ENCODE measurements around the gene KCND2. TPM values are rescaled to one million over a fixed set of nuclear protein-coding genes. Genes with fewer than 3 reads are reported as not detected.

Gene KCND2
- total and polyA plus RNA-seq, 2 experiments from 2014 or later, result 0.45 to 2.2 TPM

- no peaks in the 10 kb centered on the region for H3K4me1 ChIP-seq (ENCODE audit: low read depth)
- no peak overlapping the region for H3K27ac ChIP-seq
- no peak for TF ChIP-seq CTCF (IDR thresholded peaks at IDR 0.05; ENCODE audit: low read depth, low read length)
- no peak for DNase-seq (ENCODE audit: low read depth in 1 of 2, low spot score in 1 of 2)
- H3K4me3 ChIP-seq, result no peak overlapping the region
- no peaks in the 10 kb centered on the region for H3K36me3 ChIP-seq
- H3K27me3 ChIP-seq, result no peaks in the 10 kb centered on the region
- no peaks in the 10 kb centered on the region for H3K9me3 ChIP-seq (ENCODE audit: low read depth)
These were observed 125.5 kb downstream of the KCND2 start for GRCh38 chr7:120398284-120399000.

- no peaks in the 10 kb centered on the region for H3K9me3 ChIP-seq (ENCODE audit: low read depth)
- no peak for TF ChIP-seq CTCF (IDR thresholded peaks at IDR 0.05; ENCODE audit: low read depth, low read length)
These were observed 128.0 kb downstream of the KCND2 start for GRCh38 chr7:120400806-120401455.

GRCh38 chr7:120402079-120402767, 129.2 kb downstream of the KCND2 start:
- Histone ChIP-seq H3K9me3 (ENCODE audit: low read depth) (no peaks in the 10 kb centered on the region), H3K4me3 (no peak overlapping the region), H3K27me3 (no peaks in the 10 kb centered on the region), H3K27ac (no peak overlapping the region), H3K36me3 (no peaks in the 10 kb centered on the region), H3K4me1 (ENCODE audit: low read depth) (no peaks in the 10 kb centered on the region)
- TF ChIP-seq CTCF (IDR thresholded peaks at IDR 0.05; ENCODE audit: low read depth, low read length), result no peak
- DNase-seq (ENCODE audit: low read depth in 1 of 2, low spot score in 1 of 2), result peak in 1 of 2 donors; percentile 34

More at GRCh38 chr7:120400806-120401455, 128.0 kb downstream of the KCND2 start:
- DNase-seq (ENCODE audit: low read depth in 1 of 2, low spot score in 1 of 2), result no peak
- H3K27me3 ChIP-seq, result no peaks in the 10 kb centered on the region
- no peak overlapping the region for H3K27ac ChIP-seq
- H3K36me3 ChIP-seq, result no peaks in the 10 kb centered on the region
- no peak overlapping the region for H3K4me3 ChIP-seq
- H3K4me1 ChIP-seq (ENCODE audit: low read depth), result no peaks in the 10 kb centered on the region

GRCh38 chr7:120402801-120403200, 129.8 kb downstream of the KCND2 start:
- no peak for TF ChIP-seq CTCF (IDR thresholded peaks at IDR 0.05; ENCODE audit: low read depth, low read length)
- Histone ChIP-seq H3K36me3 (no peaks in the 10 kb centered on the region), H3K27ac (no peak overlapping the region), H3K9me3 (ENCODE audit: low read depth) (no peaks in the 10 kb centered on the region), H3K27me3 (no peaks in the 10 kb centered on the region), H3K4me1 (ENCODE audit: low read depth) (no peaks in the 10 kb centered on the region), H3K4me3 (no peak overlapping the region)
- peak in 1 of 2 donors; percentile 34 for DNase-seq (ENCODE audit: low read depth in 1 of 2, low spot score in 1 of 2)

GRCh38 chr7:120404042-120404441, 131.1 kb downstream of the KCND2 start:
- TF ChIP-seq CTCF (IDR thresholded peaks at IDR 0.05; ENCODE audit: low read depth, low read length), result no peak
- no peaks in the 10 kb centered on the region for H3K4me1 ChIP-seq (ENCODE audit: low read depth)
- H3K36me3 ChIP-seq, result no peaks in the 10 kb centered on the region
- H3K27ac ChIP-seq, result no peak overlapping the region
- no peaks in the 10 kb centered on the region for H3K9me3 ChIP-seq (ENCODE audit: low read depth)
- no peak overlapping the region for H3K4me3 ChIP-seq
- no peaks in the 10 kb centered on the region for H3K27me3 ChIP-seq
- peak in 1 of 2 donors; percentile 20 for DNase-seq (ENCODE audit: low read depth in 1 of 2, low spot score in 1 of 2)
